ENCODE data around the gene KRTAP4-8.

DNA sequence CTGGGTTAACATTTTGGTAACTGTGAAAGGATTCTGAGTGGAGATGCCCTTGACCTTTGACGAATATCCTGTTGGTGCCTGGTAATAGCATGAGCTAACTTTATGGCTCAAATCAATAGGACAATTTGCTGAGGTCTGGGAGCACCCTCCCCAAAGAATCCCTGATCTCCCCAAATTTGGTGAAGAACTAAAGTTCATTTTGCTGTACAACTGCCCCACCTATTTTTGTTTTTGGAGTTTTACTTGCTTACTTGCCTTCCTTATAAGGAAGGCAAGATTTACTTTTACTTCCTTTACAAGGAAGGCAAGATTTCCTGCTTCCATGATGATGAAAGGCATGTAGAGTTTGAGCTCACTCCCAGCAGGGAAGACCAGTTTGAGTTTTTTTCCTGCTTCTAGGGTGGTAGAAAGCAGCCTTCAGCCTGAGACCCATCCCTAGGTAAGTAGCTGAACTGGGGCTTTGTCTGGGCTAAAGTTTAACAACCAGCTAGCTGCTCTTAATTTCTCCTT is 10.1 kb upstream of the KRTAP4-8 start:
- TF ChIP-seq, protein P1, sequence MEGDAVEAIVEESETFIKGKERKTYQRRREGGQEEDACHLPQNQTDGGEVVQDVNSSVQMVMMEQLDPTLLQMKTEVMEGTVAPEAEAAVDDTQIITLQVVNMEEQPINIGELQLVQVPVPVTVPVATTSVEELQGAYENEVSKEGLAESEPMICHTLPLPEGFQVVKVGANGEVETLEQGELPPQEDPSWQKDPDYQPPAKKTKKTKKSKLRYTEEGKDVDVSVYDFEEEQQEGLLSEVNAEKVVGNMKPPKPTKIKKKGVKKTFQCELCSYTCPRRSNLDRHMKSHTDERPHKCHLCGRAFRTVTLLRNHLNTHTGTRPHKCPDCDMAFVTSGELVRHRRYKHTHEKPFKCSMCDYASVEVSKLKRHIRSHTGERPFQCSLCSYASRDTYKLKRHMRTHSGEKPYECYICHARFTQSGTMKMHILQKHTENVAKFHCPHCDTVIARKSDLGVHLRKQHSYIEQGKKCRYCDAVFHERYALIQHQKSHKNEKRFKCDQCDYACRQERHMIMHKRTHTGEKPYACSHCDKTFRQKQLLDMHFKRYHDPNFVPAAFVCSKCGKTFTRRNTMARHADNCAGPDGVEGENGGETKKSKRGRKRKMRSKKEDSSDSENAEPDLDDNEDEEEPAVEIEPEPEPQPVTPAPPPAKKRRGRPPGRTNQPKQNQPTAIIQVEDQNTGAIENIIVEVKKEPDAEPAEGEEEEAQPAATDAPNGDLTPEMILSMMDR (conservative IDR thresholded peaks at IDR 0.05; ENCODE audit: low read depth, low read length) = no peak
- TF ChIP-seq EZH2phosphoT487 (IDR thresholded peaks at IDR 0.05; ENCODE audit: borderline replicate concordance, low read length) (no peak), EZH2 (IDR thresholded peaks at IDR 0.05; ENCODE audit: low read length, unreplicated experiment) (no peak)

All from PC-3 (cell line).